GM18951 (cell line): ENCODE measurements around the gene PSMD6.

ENCODE experiments used
- POLR2A ChIP-seq: IDR thresholded peaks from 4 replicates; pipeline ENCODE4 v1.6.1; 2011; ENCODE audit warnings: mild to moderate bottlenecking; ENCODE audit not compliant: insufficient read length, insufficient read depth; ENCODE audit errors: extremely low read depth
- in situ Hi-C: fragments of 300-500 bp; cut with MboI; formaldehyde crosslinking; loops from one replicate; pipeline ENCODE4 v1.12.0; 2022; ENCODE audit warnings: low sequenced_read_pairs, mixed read lengths, inconsistent platforms; ENCODE audit not compliant: unreplicated experiment

PSMD6 gene

DNA sequence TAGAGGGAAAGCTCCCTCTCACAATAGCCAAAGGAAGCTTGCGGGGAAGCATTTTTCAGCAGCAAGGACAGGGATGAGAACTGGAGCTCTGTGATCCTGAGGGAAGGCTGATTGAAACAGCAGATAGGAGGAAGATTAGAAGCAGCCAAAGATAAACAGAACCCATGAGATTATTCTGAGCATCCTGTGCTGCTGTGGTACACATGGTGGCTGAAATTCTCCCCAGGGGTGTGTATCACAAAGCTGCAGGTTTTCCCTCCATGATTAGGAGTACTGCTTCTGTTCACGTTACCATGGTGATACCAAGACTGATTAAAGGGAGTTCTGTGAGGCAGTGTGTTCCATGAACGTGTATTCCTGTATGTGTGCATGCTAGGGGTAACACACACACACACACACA, 30.3 kb upstream of the PSMD6 start:
- TF ChIP-seq POLR2A: no peak
- in situ Hi-C loops: no loop called here

DNA sequence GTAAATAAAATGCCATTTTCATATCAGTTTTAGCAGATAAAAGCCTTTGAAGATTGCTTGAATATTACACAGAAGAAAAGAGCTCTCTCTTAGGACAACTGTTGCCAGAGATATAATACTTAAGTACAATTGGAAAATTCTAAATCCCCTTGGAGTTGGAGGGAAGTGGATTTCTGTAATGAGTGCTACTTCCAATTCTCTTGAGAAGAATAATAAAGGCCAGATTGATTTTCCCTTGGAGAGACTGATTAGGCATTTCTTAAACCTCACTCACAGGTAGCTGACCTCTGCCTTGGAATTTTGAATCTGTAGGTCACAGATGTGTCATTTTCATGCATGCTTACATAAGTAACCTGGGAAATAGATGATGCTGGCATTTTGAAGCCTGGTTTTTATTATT, 29.8 kb upstream of the PSMD6 start:
- no peak for TF ChIP-seq POLR2A

DNA sequence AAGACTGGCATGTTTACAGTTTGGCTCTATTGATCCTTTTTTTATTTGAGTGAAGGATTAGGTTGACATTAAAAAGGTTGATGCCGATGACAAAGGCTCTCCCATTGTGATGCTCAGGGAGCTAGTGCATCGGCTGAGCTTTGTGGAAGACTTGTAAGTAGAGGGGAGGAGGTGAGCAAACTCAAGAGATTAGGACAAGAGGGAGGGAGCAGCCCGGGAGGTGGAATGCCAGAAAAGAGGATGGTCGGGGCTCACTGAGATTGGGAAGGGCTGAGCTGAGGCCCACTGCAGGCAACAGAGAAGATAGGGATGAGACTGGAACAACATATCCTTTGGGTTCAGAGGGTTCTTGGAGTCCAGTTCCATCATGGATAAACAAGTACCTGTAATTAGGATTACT, 26.5 kb upstream of the PSMD6 start:
- no peak for TF ChIP-seq POLR2A
- in situ Hi-C loops: loop anchor here (25.0 kb wide), 1 partner anchor 337 kb away; no protein-coding TSS in a partner anchor

More for the DNA sequence above, 29.8 kb upstream of the PSMD6 start:
- in situ Hi-C loops: no loop called here

DNA sequence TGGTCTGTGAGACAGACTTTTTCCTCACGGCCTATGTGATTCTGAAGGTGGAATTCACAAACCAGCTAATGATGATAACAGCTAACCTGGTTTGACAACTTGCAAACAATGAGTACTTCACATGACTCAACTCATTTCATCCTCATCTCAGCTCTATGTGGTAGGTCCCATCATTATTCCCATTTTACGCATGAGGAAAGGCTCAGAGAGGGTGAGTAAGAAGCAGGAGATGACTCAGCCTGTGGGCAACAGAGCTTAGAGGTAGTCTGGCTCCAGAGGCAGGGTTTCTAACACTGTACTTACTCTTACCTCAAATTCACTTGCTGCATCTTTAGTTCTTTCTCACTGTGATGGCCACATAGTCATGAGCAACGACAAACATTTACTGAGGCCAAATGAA, 25.8 kb upstream of the PSMD6 start:
- no peak for TF ChIP-seq POLR2A
- in situ Hi-C loops: loop anchor here (25.0 kb wide), 1 partner anchor 338 kb away; no protein-coding TSS in a partner anchor

DNA sequence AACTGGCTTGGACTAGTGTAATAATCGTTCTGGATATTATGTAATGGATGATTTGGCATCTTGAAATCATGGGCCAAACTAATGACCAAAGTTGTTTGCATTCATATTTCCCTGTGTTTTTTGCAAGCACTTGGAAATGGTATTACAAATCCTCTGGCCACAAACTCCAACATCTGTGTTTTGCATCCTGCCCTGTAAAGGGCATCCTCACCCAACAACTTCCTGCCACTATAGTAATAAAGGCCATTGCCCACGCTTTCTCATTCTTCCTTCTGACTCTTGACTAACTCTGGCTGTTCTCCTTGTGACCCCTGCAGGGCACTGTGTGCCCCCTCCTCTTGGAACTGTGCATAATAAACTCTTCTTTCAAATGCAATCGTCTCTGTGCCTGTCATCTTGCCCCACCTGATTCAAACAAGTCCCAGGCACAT, 25.4 kb upstream of the PSMD6 start:
- no peak for TF ChIP-seq POLR2A
- in situ Hi-C loops: loop anchor here (25.0 kb wide), 1 partner anchor 339 kb away; no protein-coding TSS in a partner anchor

DNA sequence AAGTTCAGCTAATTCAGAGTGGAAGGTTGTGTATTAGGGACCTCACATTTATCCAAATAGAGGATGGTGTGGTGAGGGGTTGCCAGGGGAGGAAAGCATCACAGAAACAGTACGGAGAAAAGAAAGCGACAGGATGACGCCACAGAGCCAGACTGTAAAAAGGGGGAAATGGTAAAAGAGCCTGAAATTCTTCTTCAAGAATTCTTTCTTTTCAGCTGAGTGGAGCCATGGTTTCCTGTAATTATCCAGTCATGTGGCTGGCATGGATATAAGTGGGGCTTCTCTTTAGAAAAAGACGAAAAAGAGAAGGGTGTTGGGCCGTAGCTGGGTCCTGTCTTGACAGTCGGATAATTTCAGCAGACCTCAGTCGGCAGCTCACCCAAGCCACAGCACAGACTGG, 24.5 kb upstream of the PSMD6 start:
- no peak for TF ChIP-seq POLR2A
- in situ Hi-C loops: loop anchor here (25.0 kb wide), 1 partner anchor 340 kb away; no protein-coding TSS in a partner anchor

GRCh38 chr3:64046996-64047594, 23.8 kb upstream of the PSMD6 start:
- in situ Hi-C loops: loop anchor here (25.0 kb wide), 1 partner anchor 340 kb away; no protein-coding TSS in a partner anchor

DNA sequence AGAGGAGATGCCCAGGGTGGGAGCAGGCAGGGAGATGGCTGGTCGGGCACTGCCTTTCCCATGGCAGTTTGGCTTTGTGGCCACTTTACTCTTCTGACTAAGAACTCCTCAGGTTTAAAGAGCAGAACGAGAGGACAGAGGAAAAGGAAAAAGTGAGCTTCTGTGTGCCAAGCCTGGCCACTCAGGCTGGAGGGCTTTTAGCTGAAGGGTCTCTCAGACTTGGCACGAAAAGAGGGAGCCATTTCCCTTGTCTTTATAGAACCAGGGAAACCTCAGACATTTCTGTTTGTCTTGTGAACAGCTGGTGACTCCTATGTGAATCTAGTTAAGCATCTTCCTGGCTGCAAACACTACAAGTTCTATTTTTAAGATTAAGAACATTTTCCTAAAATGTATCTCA, 23.3 kb upstream of the PSMD6 start:
- in situ Hi-C loops: loop anchor here (25.0 kb wide), 1 partner anchor 341 kb away; no protein-coding TSS in a partner anchor
- no peak for TF ChIP-seq POLR2A

More at GRCh38 chr3:64046996-64047594, 23.8 kb upstream of the PSMD6 start:
- no peak for TF ChIP-seq POLR2A

- in situ Hi-C loops: loop anchor here (25.0 kb wide), 1 partner anchor 344 kb away; no protein-coding TSS in a partner anchor
Observed at GRCh38 chr3:64042952-64043351, 19.7 kb upstream of the PSMD6 start.

DNA sequence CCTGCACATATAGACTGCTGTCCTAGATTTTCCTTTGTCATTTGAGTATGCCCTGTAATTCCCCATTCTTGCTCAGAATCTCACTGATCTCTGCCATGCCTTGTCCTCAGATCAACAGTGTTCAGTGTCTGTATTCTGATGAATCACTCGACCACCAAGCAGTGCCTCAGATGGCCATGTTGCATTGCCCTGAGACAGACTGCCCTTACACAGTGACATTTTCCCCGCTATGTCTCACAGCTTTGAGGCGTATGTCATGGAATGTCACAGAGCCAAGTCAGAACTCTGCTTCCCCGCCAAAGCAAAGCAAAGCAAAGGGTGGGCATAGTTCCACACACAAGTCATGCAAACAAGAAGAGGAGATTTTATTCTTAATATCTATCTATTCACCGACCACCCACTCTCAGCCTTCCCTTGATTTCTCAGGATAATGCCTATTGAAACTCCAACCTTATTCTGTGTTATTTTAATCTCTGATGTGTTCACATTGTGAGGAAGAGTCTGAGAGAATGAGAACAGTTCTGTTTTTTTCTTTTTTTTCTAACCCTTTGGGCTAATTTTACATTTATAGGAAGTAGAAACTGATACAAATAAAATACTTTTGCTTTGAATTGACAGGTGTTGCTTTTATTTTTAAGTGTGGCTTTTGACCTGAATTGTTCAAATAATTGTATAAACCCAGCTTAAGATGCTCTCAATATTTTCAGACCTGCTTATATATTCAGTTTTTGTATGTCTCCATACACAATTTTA, 16.9 kb upstream of the PSMD6 start:
- TF ChIP-seq POLR2A: no peak
- in situ Hi-C loops: loop anchor here (10.0 to 25.0 kb wide), 2 partner anchors 347 to 455 kb away; no protein-coding TSS in a partner anchor

More at GRCh38 chr3:64042952-64043351, 19.7 kb upstream of the PSMD6 start:
- TF ChIP-seq POLR2A: no peak

GRCh38 chr3:64039332-64039731, 16.0 kb upstream of the PSMD6 start:
- TF ChIP-seq POLR2A: no peak
- in situ Hi-C loops: loop anchor here (10.0 to 25.0 kb wide), 2 partner anchors 348 to 455 kb away; no protein-coding TSS in a partner anchor

GRCh38 chr3:64038253-64038767, 15.0 kb upstream of the PSMD6 start:
- in situ Hi-C loops: loop anchor here (10.0 to 25.0 kb wide), 2 partner anchors 349 to 456 kb away; no protein-coding TSS in a partner anchor
- TF ChIP-seq POLR2A: no peak

DNA sequence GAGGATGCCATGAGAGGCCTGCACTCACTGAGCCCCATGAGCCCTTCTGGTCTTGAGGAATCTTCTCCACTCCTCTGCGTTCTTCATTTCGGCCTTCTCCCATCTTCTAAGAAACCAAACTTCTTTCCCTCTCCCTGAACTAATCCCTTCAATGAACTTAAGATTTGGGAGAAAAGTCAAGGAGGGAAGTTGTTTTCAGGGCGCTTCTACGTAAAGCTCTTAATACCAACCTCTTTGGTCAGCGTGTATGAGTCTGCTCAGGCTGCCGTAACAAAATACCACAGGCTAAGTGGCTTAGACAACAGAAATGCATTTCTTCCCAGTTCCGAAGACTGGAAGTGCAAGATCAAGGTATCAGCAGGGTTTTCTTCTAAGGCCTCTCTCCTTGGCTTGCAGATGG, 13.8 kb upstream of the PSMD6 start:
- in situ Hi-C loops: loop anchor here (10.0 to 25.0 kb wide), 2 partner anchors 350 to 458 kb away; no protein-coding TSS in a partner anchor
- TF ChIP-seq POLR2A: no peak

DNA sequence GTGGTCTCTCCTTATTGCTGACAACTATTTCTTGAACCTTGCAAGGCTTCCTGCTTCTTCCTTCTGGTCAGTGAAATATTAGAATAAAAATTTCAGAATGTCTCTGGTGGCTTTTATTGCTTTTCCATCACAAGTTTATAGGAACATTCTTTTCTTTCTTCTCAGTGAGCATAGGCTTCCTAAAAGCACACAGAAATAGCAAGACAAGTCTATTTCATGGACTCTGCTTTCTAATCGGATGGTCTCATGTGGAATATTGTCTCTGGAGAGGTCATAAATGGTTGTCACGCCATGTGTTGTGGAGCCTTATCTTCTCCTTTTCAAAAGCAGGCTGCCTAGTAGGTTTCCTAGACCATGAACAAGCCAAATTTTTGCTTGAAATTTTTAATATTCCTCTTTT, 9.8 kb upstream of the PSMD6 start:
- in situ Hi-C loops: loop anchor here (10.0 to 25.0 kb wide), 2 partner anchors 354 to 462 kb away; no protein-coding TSS in a partner anchor
- TF ChIP-seq POLR2A: no peak
